H1 (cell line): Measurements from ENCODE around the gene CTNNBL1. TPM values are rescaled to one million over a fixed set of nuclear protein-coding genes. Genes with fewer than 3 reads are reported as not detected.

ENCODE experiments used
- CHD7 ChIP-seq: fragments of 300-600 bp; sonication (generic); IDR thresholded peaks from 2 replicates; pipeline ENCODE4 v1.7.1; 2012; ENCODE audit warnings: low read length, moderate library complexity, mild to moderate bottlenecking, inconsistent platforms; ENCODE audit not compliant: insufficient replicate concordance
- MAFK ChIP-seq: IDR thresholded peaks from 2 replicates; pipeline ENCODE4 v1.6.1; 2012; ENCODE audit warnings: low read depth, mild to moderate bottlenecking, improper control_type of control experiment, low read length
- polyA plus RNA-seq, 7 experiments: library from polyadenylated mRNA; depleted of rRNA in 3 of 7; stranded (reverse) in 5 of 7; unstranded in 2 of 7; fragments of >200 nt in 5 of 7; fragments of 200-250 nt in 2 of 7; gene quantifications; 1 replicate in 5 of 7; 2 replicates in 1 of 7; 4 replicates in 1 of 7; pipeline versions ENCODE4 v1.2.1 to v1.2.3, GENCODE V29; 2011 to 2013; ENCODE audit warnings: missing spikeins in 2 of 7, mixed read lengths in 2 of 7
- total RNA-seq: library from RNA; stranded (reverse); fragmentation: NEBNext Ultra II Directional; extraction: Animal tissue kit (Norgen Biotek cat#: 25700); gene quantifications from 2 replicates; pipeline ENCODE4 v1.2.1, GENCODE V29; 2021

CTNNBL1 gene
- total and polyA plus RNA-seq, 2 of the 8 experiments (the other 6 are each of a cell fraction or from before 2014, with no cell fraction given), result 19.6 to 81.6 TPM

GRCh38 chr20:37713396-37713795 is 19.6 kb downstream of the CTNNBL1 start (continued):
- TF ChIP-seq MAFK, result no peak
- no peak for TF ChIP-seq CHD7
